Calu3 (cell line): ENCODE measurements around the gene ALDH3A2. TPM values are rescaled to one million over a fixed set of nuclear protein-coding genes. Genes with fewer than 3 reads are reported as not detected.

Experiments used
- BruUV-seq: library from RNA; stranded (reverse); fragments of 400-500 nt; replicated peaks from 2 replicates; lab custom pipeline; 2021; lab: Mats Ljungman, UMichigan
- CTCF ChIA-PET: fragments of 300-600 bp; sonication (Branson Sonifier 250); formaldehyde crosslinking; loops from one replicate; lab custom pipeline; 2022; ENCODE audit warnings: antibody characterized with exemption; lab: Charles Lee
- DNase-seq: peaks from one replicate; pipeline ENCODE4 v3.0.0; 2022
- H3K27ac Mint-ChIP-seq: one replicate; pipeline ENCODE4 v1.8.0; 2022; ENCODE audit warnings: mixed read lengths; ENCODE audit not compliant: unreplicated experiment
- H3K27me3 Mint-ChIP-seq: one replicate; pipeline ENCODE4 v1.8.0; 2022; ENCODE audit warnings: mixed read lengths; ENCODE audit not compliant: unreplicated experiment
- H3K36me3 Mint-ChIP-seq: one replicate; pipeline ENCODE4 v1.8.0; 2022; ENCODE audit warnings: mild to moderate bottlenecking, moderate library complexity, mixed read lengths; ENCODE audit not compliant: insufficient read depth, unreplicated experiment
- H3K4me1 Mint-ChIP-seq: one replicate; pipeline ENCODE4 v1.8.0; 2022; ENCODE audit warnings: mild to moderate bottlenecking, low read depth, mixed read lengths; ENCODE audit not compliant: unreplicated experiment
- H3K4me3 Mint-ChIP-seq: one replicate; pipeline ENCODE4 v1.8.0; 2022; ENCODE audit warnings: mild to moderate bottlenecking, low read depth, moderate library complexity, mixed read lengths; ENCODE audit not compliant: unreplicated experiment
- H3K9me3 Mint-ChIP-seq: one replicate; pipeline ENCODE4 v1.8.0; 2022; ENCODE audit warnings: low read depth, mixed read lengths; ENCODE audit not compliant: unreplicated experiment
- CTCF ChIP-seq: fragments of 200-600 bp; IDR thresholded peaks from one replicate; pipeline ENCODE4 v1.8.0; 2022; ENCODE audit warnings: antibody characterized with exemption; ENCODE audit not compliant: unreplicated experiment
- intact Hi-C: fragments of 100-400 bp; cut with micrococcal nuclease; formaldehyde crosslinking; loops from one replicate; pipeline ENCODE4 v1.10.0; 2022; ENCODE audit not compliant: unreplicated experiment
- total RNA-seq: library from RNA; stranded (reverse); gene quantifications from 2 replicates; pipeline ENCODE4 v1.2.3, GENCODE V29; 2022

The ALDH3A2 gene
- total RNA-seq, 1 experiment from 2014 or later: 32.4 TPM

- Mint-ChIP-seq H3K4me1 (no peaks in the 10 kb centered on the region), H3K4me3 (no peak overlapping the region), H3K9me3 (no peaks in the 10 kb centered on the region), H3K27me3 (no peaks in the 10 kb centered on the region), H3K36me3 (no peaks in the 10 kb centered on the region), H3K27ac (no peak overlapping the region)
- CTCF ChIA-PET: no interaction called here
- intact Hi-C loops: no loop called here
- TF ChIP-seq CTCF: no peak
- no TSS peak for BruUV-seq
- no peak for DNase-seq
These were observed 16.6 kb upstream of the ALDH3A2 start for GRCh38 chr17:19631905-19632304.

GRCh38 chr17:19641687-19642372 is 6.7 kb upstream of the ALDH3A2 start:
- intact Hi-C loops: loop anchor here (10.0 kb wide), 1 partner anchor 127 kb away; no protein-coding TSS in a partner anchor
- Mint-ChIP-seq H3K36me3 (no peaks in the 10 kb centered on the region), H3K27ac (no peak overlapping the region), H3K27me3 (no peaks in the 10 kb centered on the region), H3K4me3 (no peak overlapping the region), H3K9me3 (no peaks in the 10 kb centered on the region), H3K4me1 (peaks cover 14% of the 10 kb centered on the region)
- CTCF ChIA-PET: no interaction called here
- no TSS peak for BruUV-seq
- no peak for TF ChIP-seq CTCF
- DNase-seq: no peak

- Mint-ChIP-seq H3K36me3 (peaks cover 5% of the 10 kb centered on the region), H3K4me1 (peaks cover 20% of the 10 kb centered on the region), H3K27me3 (no peaks in the 10 kb centered on the region), H3K27ac (no peak overlapping the region), H3K9me3 (no peaks in the 10 kb centered on the region), H3K4me3 (no peak overlapping the region)
- no TSS peak for BruUV-seq
- intact Hi-C loops: loop anchor here (10.0 kb wide), 1 partner anchor 128 kb away; no protein-coding TSS in a partner anchor
- CTCF ChIA-PET: no interaction called here
- DNase-seq: no peak
- no peak for TF ChIP-seq CTCF
These were observed 6.1 kb upstream of the ALDH3A2 start for GRCh38 chr17:19642373-19642893.

- no TSS peak for BruUV-seq
- no peak overlapping the region for H3K27ac Mint-ChIP-seq
- peaks cover 28% of the 10 kb centered on the region for H3K4me1 Mint-ChIP-seq
- CTCF ChIA-PET: no interaction called here
- no peak for TF ChIP-seq CTCF
- intact Hi-C loops: loop anchor here (5.0 to 10.0 kb wide), 2 partner anchors 118 to 130 kb away; no protein-coding TSS in a partner anchor
- H3K36me3 Mint-ChIP-seq: peaks cover 27% of the 10 kb centered on the region
- H3K27me3 Mint-ChIP-seq: no peaks in the 10 kb centered on the region
- no peak for DNase-seq
- no peaks in the 10 kb centered on the region for H3K9me3 Mint-ChIP-seq
- H3K4me3 Mint-ChIP-seq: no peak overlapping the region
These were observed 3.9 kb upstream of the ALDH3A2 start for GRCh38 chr17:19644493-19645210.
